GM12891 (cell line): ENCODE data around the gene PACSIN2.

Source experiments
- POLR2A ChIP-seq: IDR thresholded peaks from 2 replicates; pipeline ENCODE4 v1.6.1; 2011; ENCODE audit warnings: low read depth, low read length, control low read depth
- POLR2AphosphoS5 ChIP-seq: IDR thresholded peaks from 2 replicates; pipeline ENCODE4 v1.6.1; 2011; ENCODE audit warnings: low read depth, low read length, control low read depth
- SPI1 ChIP-seq: IDR thresholded peaks from 2 replicates; pipeline ENCODE4 v1.6.1; 2011; ENCODE audit warnings: low read depth, low read length, control low read depth

DNA sequence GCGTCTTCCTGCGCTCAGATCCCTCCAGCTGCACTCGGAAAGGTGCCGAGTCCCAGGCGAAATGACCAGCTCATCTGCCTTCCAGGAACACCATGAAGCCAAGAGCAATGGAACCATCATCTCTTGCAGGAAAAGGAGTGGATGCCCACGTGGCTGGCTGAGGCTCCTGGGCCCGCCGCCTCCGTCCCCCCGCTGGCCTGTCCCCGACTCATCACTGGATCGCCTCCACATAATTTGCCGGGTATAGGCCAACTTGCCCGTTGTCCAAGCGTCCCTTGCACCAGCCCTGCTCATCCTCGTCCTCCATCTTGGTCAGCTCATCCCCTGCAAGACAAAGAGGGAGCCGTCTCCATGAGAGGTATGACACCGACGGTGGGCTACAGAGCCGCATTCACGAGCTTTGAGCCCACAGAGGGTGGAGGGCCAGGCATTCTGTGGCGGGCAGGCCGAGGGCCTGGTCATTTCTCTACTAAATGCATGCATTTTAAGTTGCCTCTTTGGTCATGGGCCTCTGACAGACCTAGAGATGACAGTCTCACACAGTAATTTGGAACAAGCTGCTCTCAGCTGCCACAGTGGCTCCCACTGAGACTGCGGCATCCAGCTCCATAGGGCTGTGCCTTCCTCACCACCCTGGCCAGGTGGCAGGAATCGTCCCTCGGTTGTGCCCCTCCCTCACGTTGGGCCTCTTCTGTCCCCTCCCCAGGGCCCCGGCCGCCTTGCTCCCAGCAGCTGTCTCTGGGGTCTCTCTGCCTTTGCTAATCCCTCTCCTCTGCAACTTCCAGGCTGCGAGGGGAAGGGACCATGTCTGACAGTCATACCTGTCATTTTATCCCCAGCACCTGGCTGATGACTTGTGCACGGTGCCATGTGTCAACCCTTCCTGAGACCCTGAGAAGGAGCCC is 143.6 kb downstream of the PACSIN2 start:
- no peak for TF ChIP-seq SPI1
- TF ChIP-seq POLR2A = no peak
- TF ChIP-seq POLR2AphosphoS5 = no peak
